B cell (primary cell): ENCODE measurements around the gene DIPK1A. TPM values are rescaled to one million over a fixed set of nuclear protein-coding genes. Genes with fewer than 3 reads are reported as not detected.

ENCODE experiments used
- ATAC-seq: fragments of 200-7000 bp; cut with Tn5 transposase; one replicate; pipeline ENCODE4 v1.10.0; 2021; ENCODE audit warnings: low read depth, mild to moderate bottlenecking, moderate number of reproducible peaks, moderate library complexity
- CTCF ChIA-PET: fragments of 350-600 bp; sonication (Branson Sonifier 250); formaldehyde crosslinking; loops from one replicate; lab custom pipeline; 2021; ENCODE audit warnings: antibody characterized with exemption, inconsistent platforms; lab: Charles Lee
- POLR2A ChIA-PET: fragments of 350-600 bp; sonication (Branson Sonifier 250); formaldehyde crosslinking; loops from one replicate; lab custom pipeline; 2021; ENCODE audit warnings: antibody characterized with exemption; lab: Charles Lee
- DNase-seq: peaks from one replicate; pipeline ENCODE4 v3.0.0; 2013
- H2AFZ ChIP-seq: 2 replicates; pipeline ENCODE4 v1.6.1; 2012; ENCODE audit warnings: mild to moderate bottlenecking, low read depth, low read length; ENCODE audit not compliant: insufficient read depth, poor library complexity, severe bottlenecking
- H3K27ac ChIP-seq, 2 donors: 1 replicate in 1 of 2; 2 replicates in 1 of 2; pipeline ENCODE4 v1.5.1; 2012 to 2013; ENCODE audit warnings: low read length in 2 of 2, mild to moderate bottlenecking in 2 of 2, moderate library complexity in 1 of 2
- H3K27me3 ChIP-seq, 4 experiments: fragments of 200-600 bp in 1 of 4; sonication (generic) in 1 of 4; replicated peaks in 1 of 4; 1 replicate in 2 of 4; 2 replicates in 2 of 4; pipeline versions ENCODE4 v1.6.1 to v1.7.0; 2013 to 2016; ENCODE audit warnings: low read length in 3 of 4, mild to moderate bottlenecking in 2 of 4, mixed read lengths in 1 of 4, moderate library complexity in 1 of 4; ENCODE audit not compliant: insufficient read depth in 4 of 4, control insufficient read depth in 3 of 4; ENCODE audit errors: control extremely low read depth in 1 of 4
- H3K36me3 ChIP-seq, 2 experiments: replicated peaks in 1 of 2; 1 replicate in 1 of 2; 2 replicates in 1 of 2; pipeline versions ENCODE4 v1.6.1 to v1.7.1; 2013; ENCODE audit warnings: low read length in 1 of 2; ENCODE audit not compliant: insufficient read depth in 2 of 2, control insufficient read depth in 1 of 2; ENCODE audit errors: control extremely low read depth in 1 of 2, extremely low read depth in 1 of 2
- H3K4me1 ChIP-seq, 2 donors: fragments of 200-600 bp in 1 of 2; sonication (generic) in 1 of 2; 1 replicate in 1 of 2; 2 replicates in 1 of 2; pipeline versions ENCODE4 v1.5.1 to v1.6.1; 2013 to 2017; ENCODE audit warnings: low read length in 2 of 2; ENCODE audit not compliant: control insufficient read depth in 2 of 2, insufficient read depth in 2 of 2
- H3K4me2 ChIP-seq: replicated peaks from 2 replicates; pipeline ENCODE3; 2012; ENCODE audit warnings: mild to moderate bottlenecking, low read depth, low read length; ENCODE audit not compliant: poor library complexity, severe bottlenecking
- H3K4me3 ChIP-seq, 5 experiments: fragments of 200-600 bp in 1 of 5; sonication (generic) in 1 of 5; 1 replicate in 3 of 5; 2 replicates in 2 of 5; pipeline versions ENCODE4 v1.5.1 to v1.7.0; 2011 to 2016; ENCODE audit warnings: low read length in 4 of 5, mild to moderate bottlenecking in 4 of 5, low read depth in 2 of 5, control low read depth in 1 of 5, moderate library complexity in 1 of 5; ENCODE audit not compliant: insufficient read depth in 1 of 5; ENCODE audit errors: control extremely low read depth in 1 of 5, extremely low read depth in 1 of 5
- H3K79me2 ChIP-seq: fragments of 200-600 bp; sonication (generic); one replicate; pipeline ENCODE4 v1.6.0; 2016; ENCODE audit warnings: low read length; ENCODE audit not compliant: control insufficient read depth, insufficient read depth
- H3K9ac ChIP-seq: fragments of 200-600 bp; sonication (generic); 2 replicates; pipeline ENCODE4 v1.6.1; 2017; ENCODE audit warnings: mild to moderate bottlenecking, low read length, moderate library complexity
- H3K9me3 ChIP-seq, 3 donors: one replicate each; pipeline versions ENCODE4 v1.6.1 to v1.7.1; 2013; ENCODE audit warnings: low read length in 2 of 3; ENCODE audit not compliant: control insufficient read depth in 2 of 3, insufficient read depth in 1 of 3; ENCODE audit errors: control extremely low read depth in 1 of 3
- H4K20me1 ChIP-seq: 2 replicates; pipeline ENCODE4 v1.6.0; 2012; ENCODE audit warnings: mild to moderate bottlenecking, low read length; ENCODE audit not compliant: insufficient read depth, control insufficient read depth, poor library complexity, severe bottlenecking
- H3K27ac Mint-ChIP-seq: one replicate; pipeline ENCODE4 v1.8.0; 2021; ENCODE audit warnings: mixed read lengths
- H3K27me3 Mint-ChIP-seq: one replicate; pipeline ENCODE4 v1.8.0; 2021; ENCODE audit warnings: mixed read lengths
- H3K4me1 Mint-ChIP-seq: one replicate; pipeline ENCODE4 v1.8.0; 2021; ENCODE audit warnings: mixed read lengths
- H3K4me3 Mint-ChIP-seq: one replicate; pipeline ENCODE4 v1.8.0; 2021; ENCODE audit warnings: mixed read lengths
- H3K9me3 Mint-ChIP-seq: one replicate; pipeline ENCODE4 v1.8.0; 2022; ENCODE audit warnings: mixed read lengths; ENCODE audit not compliant: insufficient read depth
- CTCF ChIP-seq: fragments of 200-600 bp; IDR thresholded peaks from one replicate; pipeline ENCODE4 v1.8.0; 2022; ENCODE audit warnings: antibody characterized with exemption, mild to moderate bottlenecking
- EZH2 ChIP-seq: IDR thresholded peaks from 2 replicates; pipeline ENCODE4 v1.6.1; 2012; ENCODE audit warnings: borderline replicate concordance, low read depth, mild to moderate bottlenecking, moderate library complexity, low read length; ENCODE audit not compliant: insufficient read depth, poor library complexity, severe bottlenecking
- WGBS: methylation state at CpG from one replicate; pipeline ENCODE4 v1.1.5; 2013; ENCODE audit warnings: missing lambda C conversion rate; ENCODE audit not compliant: insufficient coverage; 5-methylcytosine and 5-hydroxymethylcytosine counted together
- intact Hi-C: fragments of 100-400 bp; cut with micrococcal nuclease; formaldehyde crosslinking; loops from one replicate; pipeline ENCODE4 v1.10.0; 2022
- polyA plus RNA-seq: library from polyadenylated mRNA; depleted of rRNA; stranded (reverse); fragments of >200 nt; gene quantifications from 2 replicates; pipeline ENCODE4 v1.2.3, GENCODE V29; 2012
- total RNA-seq, 2 donors: library from RNA; stranded (reverse); fragments of 120-200 nt in 1 of 2; gene quantifications; 1 replicate in 1 of 2; 2 replicates in 1 of 2; pipeline versions ENCODE4 v1.2.3 to v1.2.4, GENCODE V29; 2013 to 2022

Gene DIPK1A
- total and polyA plus RNA-seq, 2 donors (not counting 1 experiment from before 2014, with no cell fraction given) = 10.7 to 22.7 TPM

DNA sequence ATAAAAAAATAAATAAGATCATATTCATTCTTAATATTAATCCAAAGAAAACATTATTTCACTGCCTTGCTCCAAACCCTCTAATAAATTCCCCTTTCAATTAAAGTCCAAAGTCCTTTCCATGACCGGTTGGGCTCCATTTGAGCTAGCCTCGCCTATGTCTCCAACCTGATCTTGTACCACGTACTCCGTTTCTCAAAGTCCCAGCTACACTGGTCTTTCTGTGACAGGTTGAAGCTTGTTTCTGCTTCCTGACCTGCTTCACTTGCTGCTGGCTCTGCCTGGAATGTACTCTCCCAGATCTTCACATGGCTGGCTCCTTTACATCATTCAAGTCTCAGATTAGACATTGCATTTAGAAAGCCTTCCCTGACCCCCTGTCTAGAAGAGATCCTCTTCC lies 113.1 kb downstream of the DIPK1A start:
- H3K9me3 ChIP-seq = no peaks in the 10 kb centered on the region
- no peak for DNase-seq
- no peak overlapping the region for H3K4me3 Mint-ChIP-seq
- CTCF ChIA-PET = interaction anchor here (0.5 to 1.6 kb wide), 4 partner anchors 9 to 449 kb away, joined by 3 to 5 read pairs (median 3); partner anchors contain the start of gene RPL5
- H4K20me1 ChIP-seq = peaks cover 12% of the 10 kb centered on the region
- no peak overlapping the region for H3K27ac Mint-ChIP-seq
- H3K4me2 ChIP-seq = no peak overlapping the region
- no peak overlapping the region for H3K27ac ChIP-seq
- no peaks in the 10 kb centered on the region for H3K27me3 ChIP-seq
- H3K4me1 Mint-ChIP-seq = peaks cover 11% of the 10 kb centered on the region
- no peak overlapping the region for H3K9ac ChIP-seq
- intact Hi-C loops = no loop called here
- ATAC-seq = no peak
- TF ChIP-seq CTCF (no peak), EZH2 (no peak)
- POLR2A ChIA-PET = no interaction called here
- peaks cover under 1% of the 10 kb centered on the region in 2 donors for H3K4me1 ChIP-seq
- peaks cover 15 to 58% of the 10 kb centered on the region in 2 experiments for H3K36me3 ChIP-seq
- no peaks in the 10 kb centered on the region for H3K9me3 Mint-ChIP-seq
- H3K79me2 ChIP-seq = peaks cover 47% of the 10 kb centered on the region
- H2AFZ ChIP-seq = no peak overlapping the region
- no peak overlapping the region for H3K4me3 ChIP-seq
- H3K27me3 Mint-ChIP-seq = no peaks in the 10 kb centered on the region
- 96% methylated on average over 4 of the region's 4 CpGs for WGBS

GRCh38 chr1:92845908-92846307 lies 115.4 kb downstream of the DIPK1A start:
- ChIA-PET POLR2A (interaction anchor here (0.7 kb wide), 1 partner anchor 14 kb away, joined by 4 read pairs; no protein-coding TSS in a partner anchor), CTCF (interaction anchor here (0.8 to 1.3 kb wide), 3 partner anchors 11 to 234 kb away, joined by 4 to 5 read pairs (median 4); no protein-coding TSS in a partner anchor)
- no peak for ATAC-seq
- Mint-ChIP-seq H3K27ac (no peak overlapping the region), H3K4me1 (no peaks in the 10 kb centered on the region), H3K9me3 (no peaks in the 10 kb centered on the region), H3K27me3 (no peaks in the 10 kb centered on the region), H3K4me3 (no peak overlapping the region)
- Histone ChIP-seq H3K9me3 (no peaks in the 10 kb centered on the region), H4K20me1 (no peaks in the 10 kb centered on the region), H3K36me3 (peaks cover 18 to 76% of the 10 kb centered on the region in 2 experiments), H2AFZ (no peak overlapping the region), H3K27ac (no peak overlapping the region), H3K79me2 (peaks cover 26% of the 10 kb centered on the region), H3K9ac (no peak overlapping the region), H3K27me3 (no peaks in the 10 kb centered on the region), H3K4me1 (no peaks in the 10 kb centered on the region), H3K4me2 (no peak overlapping the region), H3K4me3 (no peak overlapping the region)
- no peak for TF ChIP-seq CTCF
- TF ChIP-seq EZH2 = no peak
- no peak for DNase-seq
- intact Hi-C loops = no loop called here
- 100% methylated on average over 1 of the region's 3 CpGs for whole genome bisulfite sequencing
